ENCODE results near the gene FUT9.

The FUT9 gene

GRCh38 chr6:96074006-96074405 is 58.2 kb downstream of the FUT9 start:
- FAIRE-seq = no peak

- FAIRE-seq = no peak
Observed at GRCh38 chr6:96075826-96076225, 60.1 kb downstream of the FUT9 start.

- FAIRE-seq = no peak
Observed at GRCh38 chr6:96086745-96087144, 71.0 kb downstream of the FUT9 start.

DNA sequence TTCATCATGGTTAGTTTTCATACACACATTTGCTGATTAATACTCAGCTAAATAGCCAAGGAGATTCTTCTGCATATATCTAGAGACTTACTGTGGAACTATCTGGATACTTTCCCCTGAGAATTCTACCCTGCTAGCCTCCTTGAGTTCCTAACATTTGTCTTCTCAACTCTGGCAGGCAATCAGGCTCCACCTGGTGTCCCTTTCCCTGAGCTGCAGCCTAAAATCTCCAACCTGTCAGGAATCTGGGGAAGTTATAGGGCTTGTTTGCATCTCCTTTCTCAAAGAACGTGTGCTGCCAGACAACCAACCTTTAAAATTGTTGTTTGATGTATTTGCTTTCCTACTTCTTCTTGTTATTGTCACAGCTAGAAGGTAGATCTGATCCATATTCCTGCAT is 73.4 kb downstream of the FUT9 start:
- FAIRE-seq = no peak

DNA sequence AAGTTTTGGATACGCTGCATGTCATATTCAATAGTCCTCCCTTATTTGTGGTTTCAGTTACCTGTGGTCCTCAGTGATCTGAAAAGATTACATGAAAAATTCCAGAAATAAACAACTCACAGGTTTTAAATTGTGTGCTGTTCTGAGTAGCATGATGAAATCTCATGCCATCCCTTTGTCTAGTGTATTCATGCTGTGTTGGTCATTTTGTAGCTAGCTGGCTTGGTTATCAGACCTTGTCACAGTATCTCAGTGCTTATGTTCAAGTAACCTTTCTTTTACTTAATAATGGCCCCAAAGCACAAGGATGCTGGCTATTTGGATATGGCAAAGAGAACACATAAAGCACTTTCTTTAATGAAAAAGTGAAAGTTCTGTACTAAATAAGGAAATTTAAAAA is 78.3 kb downstream of the FUT9 start:
- FAIRE-seq = no peak

DNA sequence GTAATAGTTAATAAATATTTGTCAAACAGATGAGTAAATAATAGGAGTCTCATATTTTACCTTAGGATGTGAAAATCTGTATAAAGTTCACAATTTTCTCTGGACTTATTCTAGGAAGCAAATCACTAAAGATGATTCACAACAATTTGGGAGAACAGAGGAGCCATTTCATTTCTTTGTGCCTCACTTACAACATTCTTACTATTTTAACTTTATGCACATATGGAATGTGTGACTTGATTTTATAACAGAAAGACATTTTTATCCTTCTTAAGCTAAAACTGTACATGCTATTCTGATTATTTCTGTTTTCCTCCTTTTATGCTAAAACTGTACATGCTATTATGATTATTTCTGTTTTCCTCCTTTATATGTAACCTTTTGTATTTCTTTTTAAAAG is 83.3 kb downstream of the FUT9 start:
- FAIRE-seq = no peak

- no peak for FAIRE-seq
Observed at GRCh38 chr6:96101564-96101963, 85.8 kb downstream of the FUT9 start.

- FAIRE-seq = no peak
Observed at GRCh38 chr6:96104910-96105309, 89.1 kb downstream of the FUT9 start.

GRCh38 chr6:96110878-96111277 is 95.1 kb downstream of the FUT9 start:
- no peak for FAIRE-seq

DNA sequence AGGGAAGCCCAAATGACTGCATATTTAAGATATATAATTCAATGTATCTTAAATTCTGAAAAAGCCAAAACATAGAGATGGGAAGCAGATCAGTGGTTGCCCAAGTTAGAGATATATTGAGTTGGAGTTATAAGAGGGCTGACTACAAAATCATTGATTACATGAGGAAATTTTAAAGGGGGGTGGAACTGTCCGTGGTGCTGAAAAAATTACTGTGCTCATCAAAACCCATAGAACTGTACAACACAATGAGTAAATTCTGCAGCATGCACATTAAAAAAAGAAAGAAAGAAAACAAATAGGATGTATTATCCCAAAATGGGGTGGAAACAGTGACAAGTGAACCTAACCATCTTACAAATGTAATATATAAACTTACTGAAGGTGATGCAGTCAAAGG is 100.9 kb downstream of the FUT9 start:
- FAIRE-seq = no peak

DNA sequence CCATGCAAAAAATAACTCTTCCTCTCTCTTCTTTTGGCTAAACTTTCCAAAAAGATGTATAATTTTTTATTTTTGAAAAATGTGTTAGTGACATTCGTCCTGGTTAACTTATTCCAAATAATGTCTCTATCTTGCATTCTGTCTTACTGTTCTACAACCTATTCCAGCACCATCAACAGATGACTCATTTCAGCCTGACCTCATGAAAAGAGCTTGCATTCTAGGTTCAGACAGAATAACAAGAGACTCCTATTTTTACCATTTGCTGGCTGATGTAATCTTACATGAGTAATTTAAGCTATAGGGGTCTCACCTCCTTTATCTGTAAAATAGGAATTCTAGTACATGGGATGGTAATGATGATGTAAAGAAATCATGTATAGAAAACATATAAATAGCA is 109.0 kb downstream of the FUT9 start:
- no peak for FAIRE-seq

DNA sequence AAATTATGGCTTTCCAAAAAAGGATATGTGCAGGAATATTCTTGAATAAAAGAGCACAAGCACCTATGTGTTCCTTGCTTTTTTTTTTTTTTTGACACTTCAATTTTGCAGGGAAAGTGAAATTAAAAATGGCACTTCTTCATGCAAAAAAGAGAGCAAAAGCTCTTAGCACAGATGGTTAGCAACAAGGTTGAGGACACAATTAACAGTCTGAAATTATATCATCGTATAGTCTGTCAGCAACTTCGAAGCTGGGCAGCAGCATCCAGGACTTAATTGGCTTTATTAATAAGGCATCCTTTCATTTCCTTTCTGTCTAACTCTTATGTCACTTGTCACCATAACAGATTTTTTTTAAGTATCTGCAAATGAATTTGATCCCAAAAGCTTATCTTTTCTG is 122.6 kb downstream of the FUT9 start:
- no peak for FAIRE-seq

DNA sequence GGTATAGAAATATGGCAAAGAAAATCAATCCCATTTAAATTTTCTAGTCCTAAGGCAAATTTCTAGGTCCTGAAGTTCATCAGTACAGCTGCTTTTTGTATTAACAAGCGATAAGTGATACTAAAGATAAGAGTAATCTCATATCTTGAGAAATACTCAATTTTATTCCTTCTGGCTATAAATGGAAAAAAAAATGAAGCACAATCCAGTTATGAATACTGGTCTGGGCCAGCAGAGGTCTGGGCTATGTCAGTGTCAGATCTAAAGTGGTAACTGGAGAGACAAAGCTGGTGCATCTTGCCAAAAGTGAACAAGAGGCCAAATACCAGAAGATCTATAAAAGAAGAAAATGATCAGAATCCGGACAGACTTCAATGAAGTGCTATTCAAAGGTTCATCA is 126.4 kb downstream of the FUT9 start:
- no peak for FAIRE-seq

GRCh38 chr6:96150431-96150830 is 134.7 kb downstream of the FUT9 start:
- no peak for FAIRE-seq

DNA sequence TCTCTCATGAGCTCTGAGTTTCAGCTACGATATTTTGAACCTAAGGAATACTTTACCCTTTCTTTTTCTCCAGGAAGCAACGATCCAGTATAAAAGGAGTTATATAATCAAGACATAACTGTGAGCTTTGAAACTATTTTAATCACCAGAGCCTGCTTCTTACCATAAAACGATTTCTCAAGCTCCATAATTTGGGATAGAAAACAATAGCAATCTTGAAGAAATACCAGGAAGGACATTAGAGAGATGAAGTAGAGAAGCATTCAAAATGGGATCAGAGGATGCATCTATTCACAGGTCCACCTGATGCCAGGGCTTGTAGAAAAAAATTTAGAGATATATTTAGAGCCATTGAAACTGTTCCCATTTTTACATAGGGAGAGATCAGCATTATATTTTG is 135.9 kb downstream of the FUT9 start:
- no peak for FAIRE-seq

DNA sequence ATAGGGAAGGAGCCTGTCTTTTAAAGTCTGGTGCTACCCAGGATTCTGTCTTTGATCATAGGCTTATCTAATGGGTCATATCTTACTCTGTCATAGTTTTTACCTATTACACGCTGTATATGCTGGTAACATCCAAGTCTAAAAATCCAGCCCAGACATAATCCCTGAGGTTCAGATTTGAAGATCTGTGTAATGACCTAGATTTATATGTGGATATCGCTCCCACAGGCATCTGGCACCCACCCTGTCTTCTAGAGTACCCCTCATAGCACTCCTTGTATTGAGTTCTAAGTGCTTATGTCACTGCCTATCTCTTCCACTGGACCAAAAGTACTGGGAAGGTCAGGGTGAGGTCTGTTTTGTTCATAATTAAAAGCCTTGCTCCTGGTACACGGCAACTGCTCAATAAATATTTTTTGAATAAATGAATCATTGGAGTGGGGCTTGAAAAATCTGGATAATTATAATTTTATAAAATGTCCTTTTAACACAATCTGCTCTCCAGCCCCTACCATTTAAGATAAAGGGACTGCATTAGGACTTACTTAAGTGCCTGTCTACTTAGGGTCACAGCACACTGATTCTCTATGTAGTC is 136.4 kb downstream of the FUT9 start:
- no peak for FAIRE-seq

DNA sequence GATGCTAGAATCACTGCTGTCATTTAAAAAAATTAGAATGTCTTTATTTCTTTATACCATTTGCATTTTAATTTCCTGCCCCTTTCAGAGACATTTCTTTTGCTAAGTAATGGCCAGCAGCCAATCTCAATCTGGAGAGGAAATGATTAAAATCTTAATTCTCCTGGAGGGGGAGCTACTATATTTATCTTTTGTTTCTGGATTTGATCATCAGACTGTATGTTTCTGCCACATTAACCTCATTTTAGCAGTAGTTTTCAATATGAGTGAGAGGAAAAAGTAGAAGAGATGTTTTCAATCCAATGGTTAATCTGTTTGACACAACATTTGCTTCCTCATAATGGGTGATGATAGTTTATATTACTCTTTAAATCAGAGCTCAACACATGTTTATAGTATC is 138.0 kb downstream of the FUT9 start:
- no peak for FAIRE-seq

- no peak for FAIRE-seq
Observed at GRCh38 chr6:96156425-96156824, 140.7 kb downstream of the FUT9 start.

DNA sequence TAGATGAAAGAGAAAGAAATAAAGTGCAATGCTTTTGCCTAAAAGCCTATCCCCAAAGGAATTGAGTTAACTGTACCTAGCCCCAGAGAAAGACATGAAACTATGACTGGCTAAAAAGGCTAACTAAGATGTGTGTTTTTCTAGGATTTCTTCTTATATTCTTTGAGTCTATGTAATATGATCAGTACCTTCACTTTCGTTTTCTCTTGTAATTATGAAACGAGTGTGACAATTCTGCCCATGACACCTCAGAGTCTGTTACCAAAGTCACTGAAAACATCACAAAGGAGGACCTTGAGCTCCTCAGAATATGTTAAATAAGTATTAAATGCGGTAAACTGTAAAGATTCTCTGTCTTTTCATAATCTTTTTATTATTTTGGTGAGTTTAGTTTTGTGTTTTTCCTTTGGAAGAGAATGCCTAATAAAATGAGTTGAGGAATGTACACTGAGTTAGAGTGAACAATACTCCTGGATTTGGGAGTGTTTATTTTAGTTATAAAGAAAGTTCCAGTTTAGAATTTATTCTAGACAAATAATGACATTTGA is 141.3 kb downstream of the FUT9 start:
- no peak for FAIRE-seq

- no peak for FAIRE-seq
Observed at GRCh38 chr6:96162711-96163120, 146.9 kb downstream of the FUT9 start.

DNA sequence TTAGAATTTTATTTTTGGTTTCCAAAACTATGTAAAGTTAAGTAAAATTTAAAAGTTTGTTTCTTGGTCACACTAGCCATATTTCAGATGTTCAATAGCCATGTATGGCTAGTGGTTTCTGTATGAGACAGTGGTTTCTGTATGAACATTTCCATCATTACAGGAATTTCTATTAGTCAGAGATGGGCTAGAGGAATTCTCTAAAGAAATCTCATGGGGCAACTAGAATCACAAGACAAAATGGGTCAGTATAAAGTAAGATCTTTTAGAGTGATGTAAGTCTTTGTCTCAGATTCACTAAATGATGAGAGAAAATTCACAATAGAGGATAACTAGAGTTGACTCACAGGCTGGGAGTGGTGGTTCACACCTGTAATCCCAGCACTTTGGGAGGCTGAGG is 149.0 kb downstream of the FUT9 start:
- FAIRE-seq = no peak

- FAIRE-seq = no peak
Observed at GRCh38 chr6:96171112-96171511, 155.3 kb downstream of the FUT9 start.

GRCh38 chr6:96184798-96185197 is 169.0 kb downstream of the FUT9 start:
- FAIRE-seq = no peak

- no peak for FAIRE-seq
Observed at GRCh38 chr6:96186094-96186493, 170.3 kb downstream of the FUT9 start.

DNA sequence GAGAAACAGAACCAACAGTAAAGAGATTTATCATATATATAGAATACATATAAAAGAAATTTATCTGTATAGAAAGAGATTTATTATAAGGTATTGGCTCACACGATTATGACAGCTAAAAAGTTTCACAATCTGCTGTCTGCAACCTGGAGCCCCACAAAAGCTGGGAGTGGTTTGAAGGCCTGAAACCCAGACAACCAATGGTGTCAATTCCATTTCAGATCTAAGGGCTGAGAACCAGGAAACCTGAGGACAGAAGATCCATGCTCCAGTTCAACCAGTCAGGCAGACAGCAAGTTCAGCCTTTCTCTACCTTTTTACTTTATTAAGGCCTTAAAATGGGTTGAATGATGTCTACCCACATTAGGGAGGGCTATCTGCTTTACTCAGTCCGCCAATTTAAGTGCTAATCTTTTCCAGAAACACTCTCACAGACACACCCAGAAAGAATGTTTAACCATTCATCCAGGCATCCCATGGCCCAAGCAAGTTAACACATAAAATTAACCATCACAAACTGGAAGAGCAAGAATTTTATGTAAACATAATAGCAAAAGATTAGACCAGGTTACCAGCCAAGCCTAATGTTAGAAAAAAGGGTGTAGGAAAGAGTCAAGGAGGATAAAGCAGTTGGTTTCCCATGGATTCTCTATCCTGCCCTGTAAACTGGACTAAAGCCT is 170.9 kb downstream of the FUT9 start:
- FAIRE-seq = no peak

All from islet of Langerhans (tissue), 1 donor.